Measurements from ENCODE around the gene KIF17. TPM values are rescaled to one million over a fixed set of nuclear protein-coding genes. Genes with fewer than 3 reads are reported as not detected.
"Not testable (repeated sequence)": the region's sequence is repeated elsewhere in the genome, so short reads cannot be mapped to it uniquely, and the experiment has no call there.

Gene KIF17
- total RNA-seq, 1 donor from 2014 or later = 3.7 TPM

- Histone ChIP-seq H3K27ac (ENCODE audit: low read depth, low read length) (no peak overlapping the region), H3K27me3 (ENCODE audit: control insufficient read depth in 3 of 3, insufficient read depth in 3 of 3, low read length in 3 of 3) (no peaks in the 10 kb centered on the region), H3K9ac (ENCODE audit: low read depth in 1 of 3, low read length in 3 of 3) (no peak overlapping the region), H3K4me3 (ENCODE audit: low read length in 3 of 3) (no peak overlapping the region), H3K4me1 (ENCODE audit: control insufficient read depth in 3 of 3, insufficient read depth in 3 of 3, low read length in 3 of 3) (peaks cover 5 to 17% (median 11%) of the 10 kb centered on the region in 3 donors), H3K9me3 (ENCODE audit: control insufficient read depth in 3 of 3, low read length in 3 of 3) (no peaks in the 10 kb centered on the region), H3K36me3 (ENCODE audit: control insufficient read depth in 3 of 3, insufficient read depth in 3 of 3, low read length in 3 of 3) (no peaks in the 10 kb centered on the region)
Observed at GRCh38 chr1:20682571-20683236, 35.1 kb downstream of the KIF17 start.

- Histone ChIP-seq H3K9ac (ENCODE audit: low read depth in 1 of 3, low read length in 3 of 3) (no peak overlapping the region), H3K4me3 (ENCODE audit: low read length in 3 of 3) (no peak overlapping the region), H3K36me3 (ENCODE audit: control insufficient read depth in 3 of 3, insufficient read depth in 3 of 3, low read length in 3 of 3) (no peaks in the 10 kb centered on the region), H3K4me1 (ENCODE audit: control insufficient read depth in 3 of 3, insufficient read depth in 3 of 3, low read length in 3 of 3) (peaks cover 5 to 17% (median 11%) of the 10 kb centered on the region in 3 donors), H3K27ac (ENCODE audit: low read depth, low read length) (no peak overlapping the region), H3K9me3 (ENCODE audit: control insufficient read depth in 3 of 3, low read length in 3 of 3) (no peaks in the 10 kb centered on the region), H3K27me3 (ENCODE audit: control insufficient read depth in 3 of 3, insufficient read depth in 3 of 3, low read length in 3 of 3) (no peaks in the 10 kb centered on the region)
Observed at GRCh38 chr1:20681999-20682398, 35.8 kb downstream of the KIF17 start.

- no peaks in the 10 kb centered on the region for H3K27me3 ChIP-seq (ENCODE audit: control insufficient read depth in 3 of 3, insufficient read depth in 3 of 3, low read length in 3 of 3)
- H3K9me3 ChIP-seq (ENCODE audit: control insufficient read depth in 3 of 3, low read length in 3 of 3) = no peaks in the 10 kb centered on the region
- no peaks in the 10 kb centered on the region for H3K36me3 ChIP-seq (ENCODE audit: control insufficient read depth in 3 of 3, insufficient read depth in 3 of 3, low read length in 3 of 3)
- no peak overlapping the region for H3K4me3 ChIP-seq (ENCODE audit: low read length in 3 of 3)
- no peak overlapping the region for H3K27ac ChIP-seq (ENCODE audit: low read depth, low read length)
- no peak overlapping the region for H3K9ac ChIP-seq (ENCODE audit: low read depth in 1 of 3, low read length in 3 of 3)
- peaks cover 5 to 13% (median 11%) of the 10 kb centered on the region in 3 donors for H3K4me1 ChIP-seq (ENCODE audit: control insufficient read depth in 3 of 3, insufficient read depth in 3 of 3, low read length in 3 of 3)
Observed at GRCh38 chr1:20680269-20680668, 37.5 kb downstream of the KIF17 start.

GRCh38 chr1:20678599-20678998 lies 39.2 kb downstream of the KIF17 start:
- H3K27ac ChIP-seq (ENCODE audit: low read depth, low read length) = no peak overlapping the region
- no peaks in the 10 kb centered on the region for H3K36me3 ChIP-seq (ENCODE audit: control insufficient read depth in 3 of 3, insufficient read depth in 3 of 3, low read length in 3 of 3)

GRCh38 chr1:20673626-20674025 lies 44.2 kb downstream of the KIF17 start:
- H3K4me1 ChIP-seq (ENCODE audit: control insufficient read depth in 3 of 3, insufficient read depth in 3 of 3, low read length in 3 of 3); H3K27ac ChIP-seq (ENCODE audit: low read depth, low read length); H3K9me3 ChIP-seq (ENCODE audit: control insufficient read depth in 3 of 3, low read length in 3 of 3); H3K4me3 ChIP-seq (ENCODE audit: low read length in 3 of 3); H3K9ac ChIP-seq (ENCODE audit: low read depth in 1 of 3, low read length in 3 of 3); H3K36me3 ChIP-seq (ENCODE audit: control insufficient read depth in 3 of 3, insufficient read depth in 3 of 3, low read length in 3 of 3): not testable (repeated sequence)
- H3K27me3 ChIP-seq (ENCODE audit: control insufficient read depth in 3 of 3, insufficient read depth in 3 of 3, low read length in 3 of 3) = peaks cover 0 to 13% (median 5%) of the 10 kb centered on the region in 3 donors

More at GRCh38 chr1:20678599-20678998, 39.2 kb downstream of the KIF17 start:
- Histone ChIP-seq H3K4me1 (ENCODE audit: control insufficient read depth in 3 of 3, insufficient read depth in 3 of 3, low read length in 3 of 3) (peaks cover 5% of the 10 kb centered on the region in 3 donors), H3K9me3 (ENCODE audit: control insufficient read depth in 3 of 3, low read length in 3 of 3) (no peaks in the 10 kb centered on the region), H3K27me3 (ENCODE audit: control insufficient read depth in 3 of 3, insufficient read depth in 3 of 3, low read length in 3 of 3) (no peaks in the 10 kb centered on the region), H3K4me3 (ENCODE audit: low read length in 3 of 3) (no peak overlapping the region), H3K9ac (ENCODE audit: low read depth in 1 of 3, low read length in 3 of 3) (no peak overlapping the region)

GRCh38 chr1:20672265-20672632 lies 45.6 kb downstream of the KIF17 start:
- Histone ChIP-seq H3K27me3 (ENCODE audit: control insufficient read depth in 3 of 3, insufficient read depth in 3 of 3, low read length in 3 of 3) (peaks cover 0 to 13% (median 5%) of the 10 kb centered on the region in 3 donors), H3K9me3 (ENCODE audit: control insufficient read depth in 3 of 3, low read length in 3 of 3) (no peaks in the 10 kb centered on the region), H3K4me3 (ENCODE audit: low read length in 3 of 3) (no peak overlapping the region), H3K36me3 (ENCODE audit: control insufficient read depth in 3 of 3, insufficient read depth in 3 of 3, low read length in 3 of 3) (no peaks in the 10 kb centered on the region), H3K27ac (ENCODE audit: low read depth, low read length) (no peak overlapping the region), H3K9ac (ENCODE audit: low read depth in 1 of 3, low read length in 3 of 3) (no peak overlapping the region), H3K4me1 (ENCODE audit: control insufficient read depth in 3 of 3, insufficient read depth in 3 of 3, low read length in 3 of 3) (no peaks in the 10 kb centered on the region)

GRCh38 chr1:20670936-20671335 lies 46.9 kb downstream of the KIF17 start:
- H3K9me3 ChIP-seq (ENCODE audit: control insufficient read depth in 3 of 3, low read length in 3 of 3) = no peaks in the 10 kb centered on the region
- no peak overlapping the region for H3K9ac ChIP-seq (ENCODE audit: low read depth in 1 of 3, low read length in 3 of 3)
- H3K36me3 ChIP-seq (ENCODE audit: control insufficient read depth in 3 of 3, insufficient read depth in 3 of 3, low read length in 3 of 3) = no peaks in the 10 kb centered on the region
- no peaks in the 10 kb centered on the region for H3K4me1 ChIP-seq (ENCODE audit: control insufficient read depth in 3 of 3, insufficient read depth in 3 of 3, low read length in 3 of 3)
- H3K4me3 ChIP-seq (ENCODE audit: low read length in 3 of 3) = no peak overlapping the region
- H3K27ac ChIP-seq (ENCODE audit: low read depth, low read length) = no peak overlapping the region
- peaks cover 0 to 13% (median 5%) of the 10 kb centered on the region in 3 donors for H3K27me3 ChIP-seq (ENCODE audit: control insufficient read depth in 3 of 3, insufficient read depth in 3 of 3, low read length in 3 of 3)

GRCh38 chr1:20668581-20668980 lies 49.2 kb downstream of the KIF17 start:
- H3K4me3 ChIP-seq (ENCODE audit: low read length in 3 of 3) = no peak overlapping the region
- peaks cover 0 to 13% (median 5%) of the 10 kb centered on the region in 3 donors for H3K27me3 ChIP-seq (ENCODE audit: control insufficient read depth in 3 of 3, insufficient read depth in 3 of 3, low read length in 3 of 3)
- no peak overlapping the region for H3K27ac ChIP-seq (ENCODE audit: low read depth, low read length)
- H3K9ac ChIP-seq (ENCODE audit: low read depth in 1 of 3, low read length in 3 of 3) = no peak overlapping the region
- no peaks in the 10 kb centered on the region for H3K36me3 ChIP-seq (ENCODE audit: control insufficient read depth in 3 of 3, insufficient read depth in 3 of 3, low read length in 3 of 3)
- H3K4me1 ChIP-seq (ENCODE audit: control insufficient read depth in 3 of 3, insufficient read depth in 3 of 3, low read length in 3 of 3) = no peaks in the 10 kb centered on the region
- H3K9me3 ChIP-seq (ENCODE audit: control insufficient read depth in 3 of 3, low read length in 3 of 3) = no peaks in the 10 kb centered on the region

- no peak overlapping the region for H3K27ac ChIP-seq (ENCODE audit: low read depth, low read length)
- no peak overlapping the region for H3K9ac ChIP-seq (ENCODE audit: low read depth in 1 of 3, low read length in 3 of 3)
- H3K4me3 ChIP-seq (ENCODE audit: low read length in 3 of 3) = no peak overlapping the region
- peaks cover 7% of the 10 kb centered on the region in 3 donors for H3K4me1 ChIP-seq (ENCODE audit: control insufficient read depth in 3 of 3, insufficient read depth in 3 of 3, low read length in 3 of 3)
- no peaks in the 10 kb centered on the region for H3K9me3 ChIP-seq (ENCODE audit: control insufficient read depth in 3 of 3, low read length in 3 of 3)
- H3K36me3 ChIP-seq (ENCODE audit: control insufficient read depth in 3 of 3, insufficient read depth in 3 of 3, low read length in 3 of 3) = no peaks in the 10 kb centered on the region
- H3K27me3 ChIP-seq (ENCODE audit: control insufficient read depth in 3 of 3, insufficient read depth in 3 of 3, low read length in 3 of 3) = peaks cover 0 to 9% (median 5%) of the 10 kb centered on the region in 3 donors
Observed at GRCh38 chr1:20666804-20667203, 51.0 kb downstream of the KIF17 start.

GRCh38 chr1:20666146-20666545 lies 51.7 kb downstream of the KIF17 start:
- Histone ChIP-seq H3K9me3 (ENCODE audit: control insufficient read depth in 3 of 3, low read length in 3 of 3) (no peaks in the 10 kb centered on the region), H3K27me3 (ENCODE audit: control insufficient read depth in 3 of 3, insufficient read depth in 3 of 3, low read length in 3 of 3) (peaks cover 0 to 6% (median 5%) of the 10 kb centered on the region in 3 donors), H3K4me1 (ENCODE audit: control insufficient read depth in 3 of 3, insufficient read depth in 3 of 3, low read length in 3 of 3) (peaks cover 7 to 11% (median 9%) of the 10 kb centered on the region in 3 donors), H3K36me3 (ENCODE audit: control insufficient read depth in 3 of 3, insufficient read depth in 3 of 3, low read length in 3 of 3) (no peaks in the 10 kb centered on the region), H3K9ac (ENCODE audit: low read depth in 1 of 3, low read length in 3 of 3) (no peak overlapping the region), H3K27ac (ENCODE audit: low read depth, low read length) (no peak overlapping the region), H3K4me3 (ENCODE audit: low read length in 3 of 3) (no peak overlapping the region)
